SK-N-SH treated with all-trans-retinoic acid at 6 μM for 48 hours (cell line): ENCODE results near the gene FAM117B.

Experiments used
- ARNTL ChIP-seq: fragments of 450-650 bp; formaldehyde crosslinking; IDR thresholded peaks from 2 replicates; pipeline ENCODE4 v1.5.0; 2020; ENCODE audit warnings: low read depth, mild to moderate bottlenecking, moderate library complexity, borderline replicate concordance
- OSR1 ChIP-seq: fragments of 250-450 bp; sonication (Bioruptor Pico); IDR thresholded peaks from 2 replicates; pipeline ENCODE4 v1.8.0; 2022; ENCODE audit warnings: moderate library complexity, mild to moderate bottlenecking, inconsistent platforms
- POU6F1 ChIP-seq: fragments of 250-450 bp; sonication (Bioruptor Pico); IDR thresholded peaks from 2 replicates; pipeline ENCODE4 v1.8.0; 2021; ENCODE audit warnings: low read depth, mild to moderate bottlenecking, moderate library complexity, borderline replicate concordance
- TCF4 ChIP-seq: fragments of 250-450 bp; sonication (Bioruptor Pico); IDR thresholded peaks from 2 replicates; pipeline ENCODE4 v1.8.0; 2021; ENCODE audit warnings: mild to moderate bottlenecking, moderate library complexity, borderline replicate concordance
- TSHZ2 ChIP-seq: fragments of 250-450 bp; sonication (Bioruptor Pico); IDR thresholded peaks from 2 replicates; pipeline ENCODE4 v1.5.0; 2020; ENCODE audit warnings: mild to moderate bottlenecking, moderate library complexity

GRCh38 chr2:202604699-202605098 is 30.1 kb upstream of the FAM117B start:
- TF ChIP-seq OSR1 (no peak), POU6F1 (CRISPR knock-in tag) (no peak), TSHZ2 (CRISPR knock-in tag) (no peak), ARNTL (CRISPR knock-in tag) (no peak), TCF4 (no peak)
